Heart right ventricle (tissue), 16 donors: ENCODE results near the gene CCDC43. TPM values are rescaled to one million over a fixed set of nuclear protein-coding genes. Genes with fewer than 3 reads are reported as not detected.
A peak's percentile ranks its signal among the peaks of the same experiment; 100 is the strongest.
"Not testable (repeated sequence)": the region's sequence is repeated elsewhere in the genome, so short reads cannot be mapped to it uniquely, and the experiment has no call there.

ENCODE experiments used
- ATAC-seq, 8 donors: fragments of 200-7000 bp; cut with Tn5 transposase; one replicate each; pipeline ENCODE4 v1.9.1; 2020; ENCODE audit warnings: mild to moderate bottlenecking in 8 of 8, moderate library complexity in 8 of 8, moderate number of reproducible peaks in 1 of 8
- DNase-seq, 2 donors: peaks; one replicate each; pipeline ENCODE4 v3.0.0-alpha.2; 2020
- H3K27ac ChIP-seq, 10 donors: fragments of 200-600 bp; sonication (generic) in 2 of 10; one replicate each; pipeline versions ENCODE4 v1.5.0 to v1.8.0; 2020 to 2022; ENCODE audit warnings: mild to moderate bottlenecking in 3 of 10
- H3K27me3 ChIP-seq, 7 donors: fragments of 200-600 bp; one replicate each; pipeline ENCODE4 v1.8.0; 2021 to 2022; ENCODE audit warnings: mild to moderate bottlenecking in 2 of 7
- H3K36me3 ChIP-seq, 9 donors: fragments of 200-600 bp; sonication (generic) in 1 of 9; one replicate each; pipeline versions ENCODE4 v1.5.0 to v1.8.0; 2020 to 2022; ENCODE audit warnings: mild to moderate bottlenecking in 2 of 9
- H3K4me1 ChIP-seq, 9 donors: fragments of 200-600 bp; sonication (generic) in 1 of 9; one replicate each; pipeline versions ENCODE4 v1.5.0 to v1.8.0; 2020 to 2022; ENCODE audit warnings: mild to moderate bottlenecking in 4 of 9
- H3K4me3 ChIP-seq, 10 donors: fragments of 200-600 bp; sonication (generic) in 2 of 10; one replicate each; pipeline versions ENCODE4 v1.5.0 to v1.8.0; 2020 to 2022; ENCODE audit warnings: mild to moderate bottlenecking in 7 of 10, moderate library complexity in 2 of 10
- H3K9me3 ChIP-seq, 11 donors: fragments of 200-600 bp in 10 of 11; sonication (generic) in 2 of 11; one replicate each; pipeline versions ENCODE4 v1.5.0 to v1.8.0; 2013 to 2022; ENCODE audit warnings: mild to moderate bottlenecking in 2 of 11, control low read depth in 1 of 11, moderate library complexity in 1 of 11
- WGBS, 2 donors: extraction: QIAGEN DNeasy Blood & Tissue Kit; methylation state at CpG; one replicate each; pipeline ENCODE4 v1.1.7; 2013; ENCODE audit warnings: inconsistent platforms in 1 of 2; 5-methylcytosine and 5-hydroxymethylcytosine counted together
- intact Hi-C, 10 donors: fragments of 100-400 bp; cut with DNase I; formaldehyde crosslinking; loops; one replicate each; pipeline versions ENCODE4 v1.11.1 to v1.14.2; 2022
- polyA plus RNA-seq, 2 donors: library from polyadenylated mRNA; stranded (reverse); fragments of 200-250 nt; gene quantifications; one replicate each; pipeline ENCODE4 v1.2.3, GENCODE V29; 2013
- total RNA-seq, 10 donors: library from RNA; stranded (reverse); fragmentation: NEBNext Ultra II Directional in 3 of 10; extraction: Animal tissue kit (Norgen Biotek cat#: 25700) in 3 of 10; gene quantifications; one replicate each; pipeline versions ENCODE4 v1.2.1 to v1.2.4, GENCODE V29; 2021 to 2023
- TF ChIP-seq, protein P1 (sequence below), 9 donors: fragments of 200-600 bp; sonication (generic) in 2 of 9; IDR thresholded peaks; one replicate each; pipeline versions ENCODE4 v1.5.0 to v1.8.0; 2021 to 2022; ENCODE audit warnings: antibody characterized with exemption in 9 of 9, mild to moderate bottlenecking in 5 of 9, moderate library complexity in 1 of 9
- donor health status: Arrhythmogenic right ventricular cardiomyopathy.
- donor health status: ischemic (EF 13 %, LVEDD 7.1; RV severe dilation, severe dysfunction).
- donor health status: healthy with polysubstance abuse.
- donor health status: DM: no; HTN: yes; CAD: no.
- donor health status: DM: no; HTN: no; CAD: no.
- donor health status: ischemic (EF 25% LVEDD 6.9; RV normal size, moderate dysfunction).
- donor health status: ischemic (EF 25% LVEDD 5.7; RV mildly dilated, moderate dysfunction).
- donor health status: healthy.
- donor health status: DM: yes; HTN: yes; CAD: no.
- donor health status: Ischemic cardiomyopathy.
- donor health status: ischemic (EF 35%, LVEDD 5.7; RV mildly dilated, moderate dysfunction).
- donor health status: nonischemic (EF 11% LVEDD 7.7; RV severe dilation, severe dysfunction).
- donor health status: DM: yes; HTN: yes; CAD: no.
- donor health status: PGD.
- donor health status: ischemic (EF 29% LVEDD 5.4; RV normal size, mild dysfunction).
- donor health status: nonischemic (EF 23%, LVEDD 6.1; RV moderate dilation, normal function).

The CCDC43 gene
- total and polyA plus RNA-seq, 12 donors = 14.4 to 35.3 (median 28.9) TPM

DNA sequence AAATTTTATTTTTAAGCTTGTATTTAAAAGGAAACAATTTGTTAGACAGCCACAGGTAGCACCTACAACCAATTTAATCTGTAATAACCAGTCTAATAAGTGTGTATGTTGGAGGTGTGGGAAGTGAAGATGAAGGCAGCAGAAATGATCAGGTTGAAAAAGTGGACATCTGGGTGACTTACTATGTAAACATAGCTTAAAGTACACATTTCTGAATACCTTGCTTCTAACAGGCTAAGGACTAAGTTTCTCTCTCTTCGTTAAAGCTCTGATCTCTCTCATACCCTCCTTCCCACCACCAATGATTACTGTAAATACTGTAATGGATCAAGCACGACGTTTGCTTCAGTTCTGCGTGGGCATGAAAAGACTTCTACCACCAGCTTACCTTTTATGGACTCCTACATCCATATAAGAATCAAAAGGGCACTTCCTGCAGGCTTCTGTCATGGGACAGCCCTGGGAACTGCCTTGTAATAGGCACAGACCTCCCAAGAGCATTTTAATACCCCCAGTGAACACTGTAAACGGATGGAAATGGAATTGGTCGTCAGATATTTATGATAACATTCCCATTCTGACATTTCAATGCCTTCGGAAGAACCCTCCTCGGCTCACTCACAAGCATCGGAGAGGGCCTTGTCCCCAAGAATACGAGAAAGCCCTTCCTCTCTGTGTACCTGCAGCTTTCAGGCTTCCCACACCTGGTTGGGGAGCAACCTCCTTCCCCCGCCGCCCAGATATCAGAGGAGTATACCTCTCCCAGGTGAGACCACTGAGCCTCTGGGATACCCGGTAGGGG lies 700 bp downstream of the CCDC43 start:
- WGBS, 2 donors = 3 to 5% methylated on average over 13 of the region's 13 CpGs
- H3K27ac ChIP-seq = peak overlapping the region in 9 of 10 donors; percentile 73 to 87 (median 82)
- peaks cover 0 to 35% (median 3%) of the 10 kb centered on the region in 9 donors for H3K36me3 ChIP-seq
- no peak for DNase-seq
- H3K4me3 ChIP-seq = peak overlapping the region; percentile 60 to 93 (median 78)
- peaks cover 0 to 25% (median 17%) of the 10 kb centered on the region in 9 donors for H3K4me1 ChIP-seq
- TF ChIP-seq, protein P1, sequence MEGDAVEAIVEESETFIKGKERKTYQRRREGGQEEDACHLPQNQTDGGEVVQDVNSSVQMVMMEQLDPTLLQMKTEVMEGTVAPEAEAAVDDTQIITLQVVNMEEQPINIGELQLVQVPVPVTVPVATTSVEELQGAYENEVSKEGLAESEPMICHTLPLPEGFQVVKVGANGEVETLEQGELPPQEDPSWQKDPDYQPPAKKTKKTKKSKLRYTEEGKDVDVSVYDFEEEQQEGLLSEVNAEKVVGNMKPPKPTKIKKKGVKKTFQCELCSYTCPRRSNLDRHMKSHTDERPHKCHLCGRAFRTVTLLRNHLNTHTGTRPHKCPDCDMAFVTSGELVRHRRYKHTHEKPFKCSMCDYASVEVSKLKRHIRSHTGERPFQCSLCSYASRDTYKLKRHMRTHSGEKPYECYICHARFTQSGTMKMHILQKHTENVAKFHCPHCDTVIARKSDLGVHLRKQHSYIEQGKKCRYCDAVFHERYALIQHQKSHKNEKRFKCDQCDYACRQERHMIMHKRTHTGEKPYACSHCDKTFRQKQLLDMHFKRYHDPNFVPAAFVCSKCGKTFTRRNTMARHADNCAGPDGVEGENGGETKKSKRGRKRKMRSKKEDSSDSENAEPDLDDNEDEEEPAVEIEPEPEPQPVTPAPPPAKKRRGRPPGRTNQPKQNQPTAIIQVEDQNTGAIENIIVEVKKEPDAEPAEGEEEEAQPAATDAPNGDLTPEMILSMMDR (IDR thresholded peaks at IDR 0.05) = no peak
- H3K27me3 ChIP-seq = no peaks in the 10 kb centered on the region
- intact Hi-C loops = loop anchor here in 1 of 10 donors (1.0 kb wide), 1 partner anchor 20 kb away; no protein-coding TSS in a partner anchor
- ATAC-seq = peak in 2 of 8 donors; percentile 12 to 20
- no peaks in the 10 kb centered on the region for H3K9me3 ChIP-seq

DNA sequence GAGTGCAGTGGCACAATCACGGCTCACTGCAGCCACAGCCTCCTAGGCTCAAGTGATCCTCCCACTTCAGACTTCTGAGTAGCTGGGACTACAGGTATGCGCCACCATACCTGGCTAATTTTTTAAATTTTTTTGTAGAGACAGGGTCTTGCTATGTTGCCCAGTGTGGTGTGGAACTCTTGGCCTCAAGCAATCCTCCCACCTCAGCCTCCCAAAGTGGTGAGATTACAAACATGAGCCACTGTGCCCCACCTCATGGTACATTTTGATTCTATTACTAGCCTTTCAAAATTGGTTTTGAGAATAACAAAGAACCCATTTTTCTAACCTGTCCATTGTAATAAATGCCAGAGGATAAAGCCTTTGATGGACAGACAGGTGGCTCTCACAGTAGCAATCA lies 1.4 kb downstream of the CCDC43 start:
- Histone ChIP-seq H3K9me3 (no peaks in the 10 kb centered on the region), H3K36me3 (peaks cover 0 to 42% (median 3%) of the 10 kb centered on the region in 9 donors), H3K4me3 (peak overlapping the region in 2 of 10 donors; percentile 73 to 79), H3K27ac (no peak overlapping the region), H3K4me1 (peaks cover 0 to 25% (median 17%) of the 10 kb centered on the region in 9 donors), H3K27me3 (no peaks in the 10 kb centered on the region)
- intact Hi-C loops = no loop called here
- WGBS, 2 donors = 88 to 92% methylated on average over 2 of the region's 2 CpGs
- DNase-seq (no peak), ATAC-seq (no peak)
- TF ChIP-seq, protein P1 (IDR thresholded peaks at IDR 0.05) = no peak

DNA sequence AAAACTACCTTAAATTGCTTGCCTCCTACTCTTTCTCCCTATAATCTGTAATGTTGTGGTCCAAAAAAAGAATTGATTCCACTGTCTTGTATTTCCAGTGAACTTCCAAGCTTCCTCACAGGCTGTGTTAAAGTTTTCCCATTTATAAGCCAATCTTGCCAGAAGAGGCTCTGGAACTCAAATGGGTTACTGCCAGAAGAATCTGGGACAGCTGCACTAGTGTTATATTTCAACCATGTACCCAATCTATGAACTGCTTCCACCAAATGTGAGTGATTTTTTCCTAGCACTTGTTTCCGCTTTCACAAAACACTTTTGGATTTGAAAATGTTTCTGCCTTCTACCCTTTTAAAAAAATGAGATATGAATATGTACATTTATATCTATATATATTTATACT lies 1.8 kb downstream of the CCDC43 start:
- DNase-seq (no peak), ATAC-seq (no peak)
- H3K4me3 ChIP-seq = no peak overlapping the region
- H3K27me3 ChIP-seq = no peaks in the 10 kb centered on the region
- TF ChIP-seq, protein P1 (IDR thresholded peaks at IDR 0.05) = no peak
- H3K27ac ChIP-seq = no peak overlapping the region
- 89 to 90% methylated on average over 1 of the region's 1 CpG for WGBS, 2 donors
- H3K4me1 ChIP-seq = peaks cover 0 to 25% (median 17%) of the 10 kb centered on the region in 9 donors
- no peaks in the 10 kb centered on the region for H3K9me3 ChIP-seq
- peaks cover 0 to 46% (median 3%) of the 10 kb centered on the region in 9 donors for H3K36me3 ChIP-seq
- intact Hi-C loops = no loop called here

DNA sequence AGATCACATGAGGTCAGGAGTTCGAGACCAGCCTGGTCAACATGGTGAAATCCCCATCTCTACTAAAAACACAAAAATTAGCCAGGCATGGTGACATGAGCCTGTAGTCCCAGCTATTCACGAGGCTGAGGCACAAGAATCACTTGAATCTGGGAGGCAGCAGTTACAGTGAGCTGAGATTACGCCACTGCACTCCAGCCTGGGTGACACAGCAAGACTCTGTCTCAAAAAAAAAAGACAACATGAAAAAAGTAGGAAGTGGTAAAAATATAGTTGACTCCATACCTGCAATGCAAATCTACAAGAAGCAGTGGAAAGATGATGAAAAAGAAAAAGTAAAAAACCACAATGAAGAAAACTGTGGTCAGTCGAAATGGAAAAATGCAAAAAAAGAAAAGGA lies 6.3 kb downstream of the CCDC43 start:
- intact Hi-C loops, DNase-seq, ATAC-seq, H3K9me3 ChIP-seq, H3K27me3 ChIP-seq, H3K4me3 ChIP-seq, H3K27ac ChIP-seq, H3K4me1 ChIP-seq: not testable (repeated sequence)
- WGBS, 2 donors = 93 to 94% methylated on average over 4 of the region's 4 CpGs
- peaks cover 0 to 91% (median 29%) of the 10 kb centered on the region in 9 donors for H3K36me3 ChIP-seq

DNA sequence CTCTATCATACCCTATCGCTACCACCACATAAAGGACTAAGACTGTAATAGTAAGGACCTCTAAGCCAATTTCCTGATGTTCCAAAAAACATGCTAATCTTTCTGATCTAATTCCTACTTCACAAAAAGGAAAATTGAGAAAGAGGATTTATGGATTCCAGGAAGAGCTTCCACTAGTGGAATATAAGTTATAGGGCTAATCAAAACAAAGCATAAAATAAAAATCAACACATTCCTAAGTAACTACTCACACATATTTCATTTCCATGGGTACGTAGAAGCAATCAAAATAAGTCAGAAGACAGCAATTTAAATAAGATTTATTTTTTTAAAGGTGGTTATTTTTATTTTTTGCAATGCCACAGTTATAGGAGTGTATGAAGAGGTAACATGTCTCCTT lies 12.4 kb downstream of the CCDC43 start:
- Histone ChIP-seq H3K4me3 (no peak overlapping the region), H3K9me3 (no peaks in the 10 kb centered on the region), H3K27me3 (no peaks in the 10 kb centered on the region), H3K27ac (no peak overlapping the region), H3K36me3 (peaks cover 0 to 63% (median 42%) of the 10 kb centered on the region in 9 donors), H3K4me1 (no peaks in the 10 kb centered on the region)
- DNase-seq = no peak
- TF ChIP-seq, protein P1 (IDR thresholded peaks at IDR 0.05) = no peak
- intact Hi-C loops = loop anchor here in 2 of 10 donors (10.0 kb wide), 1 partner anchor 142 kb away; no protein-coding TSS in a partner anchor
- no peak for ATAC-seq
- 69 to 92% methylated on average over 2 of the region's 2 CpGs for WGBS, 2 donors
